WTC11 (cell line): ENCODE data around the gene GABRA4.

Experiments
- ATF6 ChIP-seq: sonication (generic); formaldehyde crosslinking; IDR thresholded peaks from 2 replicates; pipeline ENCODE4 v1.8.1; 2023; ENCODE audit warnings: mild to moderate bottlenecking, missing genetic modification reagents
- CBFB ChIP-seq: sonication (generic); formaldehyde crosslinking; IDR thresholded peaks from 2 replicates; pipeline ENCODE4 v1.8.1; 2022; ENCODE audit warnings: mild to moderate bottlenecking, low read depth, missing genetic modification reagents
- CTCF ChIP-seq: fragments of 200-600 bp; IDR thresholded peaks from 2 replicates; pipeline ENCODE4 v1.8.0; 2022; ENCODE audit warnings: antibody characterized with exemption
- ESRRA ChIP-seq: sonication (generic); formaldehyde crosslinking; IDR thresholded peaks from 2 replicates; pipeline ENCODE4 v1.8.1; 2022; ENCODE audit warnings: mild to moderate bottlenecking, missing genetic modification reagents, borderline replicate concordance
- GABPB1 ChIP-seq: sonication (generic); formaldehyde crosslinking; IDR thresholded peaks from 2 replicates; pipeline ENCODE4 v1.8.1; 2023; ENCODE audit warnings: mild to moderate bottlenecking, missing genetic modification reagents
- HMGXB4 ChIP-seq: sonication (generic); formaldehyde crosslinking; IDR thresholded peaks from 2 replicates; pipeline ENCODE4 v1.8.1; 2023; ENCODE audit warnings: mild to moderate bottlenecking, moderate library complexity, missing genetic modification reagents
- IRF1 ChIP-seq: sonication (generic); formaldehyde crosslinking; IDR thresholded peaks from 2 replicates; pipeline ENCODE4 v1.8.0; 2023; ENCODE audit warnings: missing genetic modification reagents
- IRF2 ChIP-seq: sonication (generic); formaldehyde crosslinking; IDR thresholded peaks from 2 replicates; pipeline ENCODE4 v1.8.0; 2022; ENCODE audit warnings: low read depth, missing genetic modification reagents, borderline replicate concordance
- NFYB ChIP-seq: sonication (generic); formaldehyde crosslinking; conservative IDR thresholded peaks from 2 replicates; pipeline ENCODE4 v1.8.0; 2022; ENCODE audit warnings: low read depth, missing genetic modification reagents
- NR3C1 ChIP-seq: sonication (generic); formaldehyde crosslinking; conservative IDR thresholded peaks from 2 replicates; pipeline ENCODE4 v1.8.1; 2023; ENCODE audit warnings: low read depth, mild to moderate bottlenecking, missing genetic modification reagents
- PRDM15 ChIP-seq: sonication (generic); formaldehyde crosslinking; IDR thresholded peaks from 2 replicates; pipeline ENCODE4 v1.8.0; 2022; ENCODE audit warnings: missing genetic modification reagents
- PREB ChIP-seq: sonication (generic); formaldehyde crosslinking; IDR thresholded peaks from 2 replicates; pipeline ENCODE4 v1.8.1; 2022; ENCODE audit warnings: mild to moderate bottlenecking, missing genetic modification reagents, moderate library complexity, borderline replicate concordance
- ZNF232 ChIP-seq: sonication (generic); formaldehyde crosslinking; IDR thresholded peaks from 2 replicates; pipeline ENCODE4 v1.8.0; 2022; ENCODE audit warnings: mild to moderate bottlenecking, missing genetic modification reagents
- ZSCAN18 ChIP-seq: fragments of 250-450 bp; sonication (Bioruptor Pico); IDR thresholded peaks from 2 replicates; pipeline ENCODE4 v2.1.2; 2022; ENCODE audit warnings: mild to moderate bottlenecking, moderate library complexity

- TF ChIP-seq ZNF232 (CRISPR knock-in tag) (no peak), CTCF (no peak), ATF6 (CRISPR knock-in tag) (no peak), GABPB1 (no peak), ESRRA (CRISPR knock-in tag) (no peak), NR3C1 (CRISPR knock-in tag) (no peak), ZSCAN18 (CRISPR knock-in tag) (no peak), IRF2 (no peak), CBFB (no peak), PRDM15 (CRISPR knock-in tag) (no peak), IRF1 (no peak), PREB (CRISPR knock-in tag) (no peak), HMGXB4 (no peak), NFYB (CRISPR knock-in tag) (no peak)
Measured at GRCh38 chr4:47031011-47031678, 37.8 kb upstream of the GABRA4 start, which contains the start of gene GABRB1.
